D341Med (cell line): ENCODE results near the gene HDGFL2.
"Not testable (repeated sequence)": the region's sequence is repeated elsewhere in the genome, so short reads cannot be mapped to it uniquely, and the experiment has no call there.

Source experiments
- DNase-seq: peaks from one replicate; pipeline ENCODE4 v3.0.0; 2012; ENCODE audit warnings: low spot score

Gene HDGFL2

DNA sequence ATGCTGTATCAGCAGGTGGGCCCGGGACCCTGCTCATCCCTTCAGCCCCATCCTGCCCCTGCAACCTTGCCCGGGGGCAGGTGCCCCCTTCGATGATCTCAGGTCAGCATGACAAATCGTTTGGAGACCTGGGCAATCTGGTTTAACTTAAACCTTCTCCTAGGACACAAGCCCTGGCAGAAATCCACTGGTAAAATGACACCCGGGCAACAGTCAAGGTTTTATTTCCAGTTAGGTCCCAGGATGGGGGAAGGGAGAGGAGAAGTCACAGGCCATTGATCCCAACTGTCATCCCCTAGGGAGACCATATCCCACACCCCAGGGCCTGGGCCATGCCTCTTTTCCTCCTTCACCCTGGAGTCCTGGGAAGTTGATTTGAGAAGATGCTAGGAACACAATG lies 64.7 kb downstream of the HDGFL2 start:
- DNase-seq: no peak

GRCh38 chr19:4537953-4538600 lies 66.0 kb downstream of the HDGFL2 start:
- no peak for DNase-seq

DNA sequence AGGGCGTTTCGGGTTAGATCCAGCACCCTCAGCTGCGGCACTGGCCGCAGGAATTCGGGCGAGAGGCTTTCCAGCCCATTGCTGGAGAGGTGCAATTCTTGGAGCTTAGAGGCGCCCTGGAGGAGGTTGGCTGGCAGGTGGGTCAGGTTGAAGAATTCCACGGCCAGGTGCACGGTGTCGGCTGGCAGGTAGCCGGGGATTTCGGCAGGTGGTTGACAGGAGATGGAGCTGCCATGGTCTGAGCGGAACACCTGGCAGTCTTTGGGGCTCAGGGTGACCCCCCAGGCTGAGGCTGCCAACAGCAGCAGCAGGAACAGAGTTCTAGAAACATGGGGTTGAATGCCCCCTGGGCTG lies 66.5 kb downstream of the HDGFL2 start:
- DNase-seq: no peak

DNA sequence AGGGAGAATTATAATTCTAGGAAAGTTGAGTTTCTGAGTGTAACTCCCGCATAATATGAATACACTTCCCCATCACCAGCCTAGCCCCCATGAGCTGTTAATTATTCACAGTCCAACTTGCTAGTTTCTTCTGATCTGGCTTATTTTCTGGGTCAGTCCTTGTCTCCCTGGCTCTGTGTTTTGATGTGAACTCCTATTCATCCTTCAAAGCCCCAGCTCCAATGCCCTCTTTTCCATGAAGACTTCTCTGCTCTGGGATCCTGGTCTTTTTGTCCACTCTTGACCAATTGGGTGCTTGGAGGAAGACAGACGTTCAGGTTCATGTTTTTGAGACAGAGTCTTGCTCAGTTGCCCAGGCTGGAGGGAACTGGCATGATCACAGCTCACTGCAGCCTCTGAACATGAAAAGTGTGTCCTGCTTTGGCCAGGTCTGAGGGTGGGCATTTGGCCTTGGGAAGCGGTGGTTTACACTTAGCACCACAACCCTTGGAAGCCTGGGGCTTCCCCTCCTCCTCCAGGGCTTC lies 67.1 kb downstream of the HDGFL2 start:
- no peak for DNase-seq

DNA sequence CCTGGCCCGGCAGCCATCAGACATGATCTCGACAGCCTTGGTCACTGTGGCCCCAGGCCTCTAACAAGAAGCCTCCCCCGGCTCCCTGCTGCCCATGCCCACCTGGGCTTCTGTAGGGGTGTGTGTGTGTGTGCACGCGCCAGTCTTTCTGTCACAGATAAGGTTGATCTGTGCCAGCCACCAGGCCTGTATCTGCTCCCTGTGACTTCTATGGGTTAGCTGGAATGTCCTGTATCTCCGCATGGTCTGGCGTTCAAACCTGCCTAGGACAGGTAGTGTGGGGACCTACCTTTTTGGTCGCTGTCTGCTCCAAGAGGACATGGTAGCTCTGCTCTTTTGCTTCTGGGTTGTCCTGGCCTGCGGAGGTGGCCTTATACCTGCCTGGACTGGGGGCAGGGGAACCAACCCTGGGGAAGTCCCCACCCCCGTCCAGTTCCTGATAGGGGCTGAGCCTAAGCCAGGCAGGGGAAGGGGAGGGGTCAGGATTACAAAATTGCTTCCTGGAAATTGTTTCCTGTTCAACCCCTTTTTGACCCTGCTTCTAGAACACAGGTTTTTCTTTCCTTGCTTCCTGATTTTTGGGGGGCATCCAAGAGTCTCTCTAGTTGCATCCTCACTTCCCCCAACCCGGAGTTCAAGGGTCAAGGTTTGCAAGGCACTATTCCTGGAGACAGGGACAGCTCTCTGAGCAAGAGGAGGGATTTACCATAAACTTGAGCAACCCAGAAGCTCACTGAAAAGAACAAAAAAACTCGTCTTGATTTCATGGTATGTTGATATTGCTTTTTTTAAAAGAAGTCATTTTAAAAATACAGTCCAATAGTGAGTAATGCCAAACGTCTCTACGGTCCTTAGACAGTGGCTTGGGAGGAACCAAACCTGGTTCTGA lies 67.8 kb downstream of the HDGFL2 start, which contains the start of gene LRG1:
LRG1 (minus strand) TSS at position 344 of the 889 bp plus-strand sequence; CDS start at position 321, 23 bp downstream.
- DNase-seq: no peak

DNA sequence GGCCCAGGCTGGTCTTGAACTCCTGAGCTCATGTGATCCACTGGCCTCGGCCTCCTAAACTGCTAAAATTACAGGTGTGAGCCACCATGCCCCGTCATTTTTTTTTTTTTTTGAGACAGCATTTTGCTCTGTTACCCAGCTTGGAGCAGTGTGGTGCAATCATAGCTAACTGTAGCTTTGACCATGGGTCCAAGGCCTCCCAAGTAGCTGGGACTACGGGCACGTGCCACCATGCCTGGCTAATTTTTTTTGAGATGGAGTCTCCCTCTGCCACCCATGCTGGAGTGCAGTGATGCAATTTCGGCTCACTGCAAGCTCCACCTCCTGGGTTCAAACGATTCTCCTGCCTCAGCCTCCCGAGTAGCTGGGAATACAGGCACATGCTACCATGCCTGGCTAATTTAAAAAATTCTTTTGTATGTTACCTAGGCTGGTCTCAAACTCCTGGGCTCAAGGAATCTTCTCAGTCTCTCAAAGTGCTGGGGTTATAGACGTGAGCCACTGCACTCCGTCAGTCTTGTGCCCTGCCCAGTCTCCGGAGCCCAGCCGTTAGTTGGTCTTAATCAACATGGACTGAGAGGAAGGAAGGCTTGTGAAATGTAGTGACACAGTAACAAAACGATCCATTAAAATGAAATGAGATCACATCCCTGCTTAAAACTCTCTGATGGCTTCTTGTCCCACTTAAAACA lies 69.2 kb downstream of the HDGFL2 start:
- DNase-seq: no peak

- not testable (repeated sequence) for DNase-seq
These were observed 69.7 kb downstream of the HDGFL2 start for GRCh38 chr19:4541806-4542145.

DNA sequence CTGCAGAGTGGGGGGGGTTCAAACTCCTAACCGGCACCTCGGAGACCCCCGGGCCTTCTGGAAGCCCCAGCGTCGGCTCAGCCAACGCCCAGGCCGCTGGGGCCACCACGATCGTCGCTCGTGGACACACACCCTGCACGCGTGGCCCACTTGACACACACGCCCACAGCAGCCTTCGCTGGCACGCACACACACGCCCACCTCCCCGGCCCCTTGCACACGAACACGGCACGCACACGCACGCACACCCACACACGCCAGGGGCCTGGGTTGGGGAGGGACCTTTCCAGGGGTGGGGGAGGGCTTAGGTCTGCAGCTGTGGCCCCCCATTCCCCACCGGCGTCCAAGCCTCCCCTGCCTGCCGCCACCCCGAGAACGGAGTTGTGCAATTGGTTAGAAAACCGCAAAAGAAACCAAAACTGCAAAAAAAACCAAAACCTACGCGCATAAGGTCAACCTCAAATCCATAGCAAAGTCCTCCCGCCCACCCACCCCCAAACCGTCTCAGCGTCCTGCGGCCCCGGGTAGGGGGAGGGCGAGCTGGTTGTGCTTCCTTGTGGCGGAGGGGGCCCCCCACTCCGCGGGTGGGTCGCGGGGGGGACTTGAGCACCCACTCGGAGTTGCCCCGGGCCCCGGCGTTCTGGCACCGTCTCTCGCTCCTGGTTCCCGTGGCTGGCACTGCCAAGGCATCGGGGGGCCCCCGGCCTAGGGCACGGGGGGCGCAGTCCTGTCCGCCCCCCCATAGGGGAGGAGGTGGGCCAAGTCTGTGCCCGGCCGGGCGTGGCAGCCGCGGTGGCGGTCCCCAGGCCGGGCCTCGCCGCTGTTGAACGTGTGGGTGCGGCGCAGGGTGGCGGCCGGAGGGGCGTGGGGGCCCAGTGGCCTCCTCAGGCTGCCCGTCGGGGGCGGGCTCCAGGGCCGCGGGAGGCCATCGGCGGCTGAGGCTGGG lies 71.1 kb downstream of the HDGFL2 start:
- DNase-seq: no peak

GRCh38 chr19:4543842-4544647 lies 71.9 kb downstream of the HDGFL2 start:
- peak; percentile 41 for DNase-seq

- DNase-seq: peak; percentile 46
These were observed 75.5 kb downstream of the HDGFL2 start for GRCh38 chr19:4547303-4548237.

DNA sequence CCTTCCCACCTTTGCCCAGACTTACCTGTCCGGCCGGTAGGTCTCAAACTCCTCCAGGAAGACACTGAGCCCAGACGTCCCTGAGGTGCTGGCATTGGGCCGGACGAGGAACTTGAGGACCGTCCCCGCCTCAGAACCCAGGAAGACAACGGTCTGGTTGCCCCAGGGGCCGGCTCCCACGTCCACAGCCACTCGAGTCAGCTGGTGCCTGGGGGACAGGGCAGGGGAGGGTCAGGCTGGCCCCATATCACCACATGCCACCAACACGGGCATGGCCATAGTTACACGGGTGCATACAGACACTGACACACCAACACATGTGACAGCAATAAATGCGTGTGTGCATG lies 76.1 kb downstream of the HDGFL2 start:
- peak; percentile 27 for DNase-seq

DNA sequence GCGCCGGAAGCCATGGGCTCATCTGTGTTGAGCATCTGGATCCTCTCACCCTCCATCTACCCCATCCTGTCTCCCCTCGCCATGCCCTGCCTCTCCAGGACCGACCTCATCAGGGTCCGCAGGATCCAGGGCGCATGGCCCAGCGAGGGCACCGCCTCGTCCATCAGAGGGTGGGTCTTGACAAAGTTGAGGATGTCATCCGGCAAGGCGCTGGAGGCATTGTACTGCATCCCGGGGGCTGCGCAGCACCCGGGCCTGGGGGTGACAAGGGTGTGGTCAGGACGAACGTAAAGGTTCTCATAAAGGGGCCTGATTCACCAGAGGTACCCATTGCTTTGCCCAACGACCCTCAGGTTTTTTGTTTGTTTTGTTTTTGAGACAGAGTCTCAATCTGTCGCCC lies 77.9 kb downstream of the HDGFL2 start:
- DNase-seq: peak; percentile 35

GRCh38 chr19:4550479-4551050 lies 78.5 kb downstream of the HDGFL2 start:
- peak; percentile 23 for DNase-seq
